Natural killer cell (primary cell): ENCODE measurements around the gene WDR33. TPM values are rescaled to one million over a fixed set of nuclear protein-coding genes. Genes with fewer than 3 reads are reported as not detected.

ENCODE experiments used
- ATAC-seq, 3 donors: fragments of 150-1000 bp in 2 of 3; fragments of 200-7000 bp in 1 of 3; cut with Tn5 transposase; 1 replicate in 1 of 3; 2 replicates in 2 of 3; pipeline ENCODE4 v1.10.0; 2021; ENCODE audit warnings: mild to moderate bottlenecking in 2 of 3, moderate library complexity in 2 of 3
- DNase-seq, 2 donors: peaks; one replicate each; pipeline versions ENCODE4 v3.0.0 to v3.0.0-alpha.2; 2013 to 2021; ENCODE audit warnings: mixed read lengths in 1 of 2
- H3K27ac ChIP-seq: one replicate; pipeline ENCODE4 v1.5.1; 2013; ENCODE audit warnings: mild to moderate bottlenecking, low read length
- H3K27me3 ChIP-seq: one replicate; pipeline ENCODE4 v1.6.1; 2013; ENCODE audit warnings: low read length; ENCODE audit not compliant: control insufficient read depth, insufficient read depth
- H3K36me3 ChIP-seq: one replicate; pipeline ENCODE4 v1.6.1; 2013; ENCODE audit warnings: low read length; ENCODE audit not compliant: control insufficient read depth, insufficient read depth
- H3K4me1 ChIP-seq: one replicate; pipeline ENCODE4 v1.6.1; 2013; ENCODE audit warnings: low read length; ENCODE audit not compliant: control insufficient read depth, insufficient read depth
- H3K4me3 ChIP-seq: one replicate; pipeline ENCODE4 v1.5.1; 2013; ENCODE audit warnings: low read length
- H3K9me3 ChIP-seq: one replicate; pipeline ENCODE4 v1.6.1; 2013; ENCODE audit warnings: low read length; ENCODE audit not compliant: control insufficient read depth, insufficient read depth
- H3K27ac Mint-ChIP-seq, 2 donors: one replicate each; pipeline ENCODE4 v1.8.0; 2022; ENCODE audit warnings: mild to moderate bottlenecking in 2 of 2, mixed read lengths in 2 of 2, moderate library complexity in 1 of 2
- H3K27me3 Mint-ChIP-seq, 2 donors: one replicate each; pipeline ENCODE4 v1.8.0; 2022; ENCODE audit warnings: low read depth in 2 of 2, mixed read lengths in 2 of 2
- H3K36me3 Mint-ChIP-seq: one replicate; pipeline ENCODE4 v1.8.0; 2022; ENCODE audit warnings: mixed read lengths
- H3K4me1 Mint-ChIP-seq, 2 donors: one replicate each; pipeline ENCODE4 v1.8.0; 2022; ENCODE audit warnings: mixed read lengths in 2 of 2
- H3K4me3 Mint-ChIP-seq: one replicate; pipeline ENCODE4 v1.8.0; 2022; ENCODE audit warnings: mild to moderate bottlenecking, moderate library complexity, mixed read lengths
- H3K9me3 Mint-ChIP-seq, 2 donors: one replicate each; pipeline ENCODE4 v1.8.0; 2022; ENCODE audit warnings: mixed read lengths in 2 of 2
- CTCF ChIP-seq: fragments of 200-600 bp; IDR thresholded peaks from one replicate; pipeline ENCODE4 v1.8.0; 2022; ENCODE audit warnings: antibody characterized with exemption
- WGBS: methylation state at CpG from one replicate; pipeline ENCODE4 v1.1.7; 2013; ENCODE audit warnings: missing lambda C conversion rate; ENCODE audit not compliant: insufficient coverage; 5-methylcytosine and 5-hydroxymethylcytosine counted together
- intact Hi-C: fragments of 100-400 bp; cut with micrococcal nuclease; formaldehyde crosslinking; loops from one replicate; pipeline ENCODE4 v1.14.2; 2022
- total RNA-seq, 4 donors: library from RNA; stranded (reverse); fragments of 120-200 nt in 1 of 4; gene quantifications; one replicate each; pipeline versions ENCODE4 v1.2.3 to v1.2.4, GENCODE V29; 2013 to 2022

Gene WDR33
- total RNA-seq, 3 donors from 2014 or later (not counting 1 experiment from before 2014, with no cell fraction given) = 55.2 to 78.4 (median 55.3) TPM

- no peaks in the 10 kb centered on the region for H3K27me3 Mint-ChIP-seq
- peaks cover 71% of the 10 kb centered on the region for H3K36me3 ChIP-seq
- no peaks in the 10 kb centered on the region for H3K4me1 ChIP-seq
- no peak overlapping the region for H3K4me3 ChIP-seq
- H3K4me1 Mint-ChIP-seq = peaks cover 0 to 5% of the 10 kb centered on the region in 2 donors
- DNase-seq = no peak
- no peak for TF ChIP-seq CTCF
- no peaks in the 10 kb centered on the region for H3K9me3 ChIP-seq
- peaks cover 7% of the 10 kb centered on the region for H3K36me3 Mint-ChIP-seq
- H3K27me3 ChIP-seq = no peaks in the 10 kb centered on the region
- intact Hi-C loops = no loop called here
- H3K27ac Mint-ChIP-seq = no peak overlapping the region
- no peaks in the 10 kb centered on the region for H3K9me3 Mint-ChIP-seq
- no peak overlapping the region for H3K4me3 Mint-ChIP-seq
- ATAC-seq = no peak
- no peak overlapping the region for H3K27ac ChIP-seq
Measured at GRCh38 chr2:127763776-127764175, 47.2 kb downstream of the WDR33 start.

DNA sequence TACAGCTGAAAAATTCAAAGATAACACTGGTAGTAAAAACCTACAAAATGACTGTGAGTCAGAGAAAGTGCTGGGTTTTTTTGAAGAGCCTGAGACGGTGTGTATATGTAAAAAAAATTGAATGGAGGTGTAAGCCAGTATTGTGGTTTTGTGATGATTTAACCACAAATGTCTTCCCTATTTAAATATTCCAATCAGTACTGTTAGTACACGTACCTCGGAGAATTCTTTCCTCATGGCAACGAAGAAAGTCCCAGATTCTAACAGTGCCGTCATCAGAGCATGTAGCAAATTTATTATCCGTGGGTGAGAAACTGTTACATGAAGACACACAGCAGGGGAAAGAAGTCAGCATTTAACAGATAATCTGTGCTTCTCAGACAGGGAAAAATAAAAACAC is 48.1 kb downstream of the WDR33 start:
- intact Hi-C loops = no loop called here
- no peak for TF ChIP-seq CTCF
- H3K36me3 Mint-ChIP-seq = peaks cover 7% of the 10 kb centered on the region
- no peaks in the 10 kb centered on the region for H3K9me3 Mint-ChIP-seq
- no peaks in the 10 kb centered on the region for H3K27me3 ChIP-seq
- H3K27ac Mint-ChIP-seq = peak overlapping the region; percentile 12 to 33
- H3K4me3 ChIP-seq = no peak overlapping the region
- H3K4me1 Mint-ChIP-seq = peaks cover 0 to 5% of the 10 kb centered on the region in 2 donors
- no peak overlapping the region for H3K27ac ChIP-seq
- WGBS = 84% methylated on average over 6 of the region's 6 CpGs
- H3K4me1 ChIP-seq = no peaks in the 10 kb centered on the region
- ATAC-seq = no peak
- peaks cover 68% of the 10 kb centered on the region for H3K36me3 ChIP-seq
- H3K4me3 Mint-ChIP-seq = no peak overlapping the region
- H3K9me3 ChIP-seq = no peaks in the 10 kb centered on the region
- DNase-seq = no peak
- H3K27me3 Mint-ChIP-seq = no peaks in the 10 kb centered on the region

DNA sequence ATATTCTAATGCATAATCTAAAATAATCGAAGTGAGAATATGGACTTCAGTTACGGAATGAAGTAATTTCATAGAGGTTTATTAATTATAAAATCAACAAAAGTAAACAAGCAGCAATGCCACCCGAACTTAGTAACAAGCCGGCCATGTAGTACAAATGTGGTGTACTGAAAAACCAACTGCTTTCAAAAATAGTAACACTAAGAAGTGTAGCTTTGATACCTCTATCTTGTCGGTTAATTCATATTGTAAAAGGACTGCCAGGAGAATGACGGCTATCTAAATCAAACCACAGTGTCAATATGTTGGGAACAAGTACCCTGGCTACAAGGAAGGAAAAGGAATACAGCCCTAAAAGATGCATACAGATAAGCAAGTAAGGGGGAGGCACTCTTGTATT is 48.5 kb downstream of the WDR33 start:
- no peaks in the 10 kb centered on the region for H3K4me1 ChIP-seq
- H3K36me3 Mint-ChIP-seq = peaks cover 7% of the 10 kb centered on the region
- no peak for ATAC-seq
- 100% methylated on average over 2 of the region's 6 CpGs for WGBS
- no peaks in the 10 kb centered on the region for H3K27me3 ChIP-seq
- TF ChIP-seq CTCF = no peak
- no peak overlapping the region for H3K4me3 ChIP-seq
- no peaks in the 10 kb centered on the region for H3K9me3 ChIP-seq
- H3K27ac ChIP-seq = no peak overlapping the region
- intact Hi-C loops = no loop called here
- DNase-seq = no peak
- no peak overlapping the region for H3K4me3 Mint-ChIP-seq
- peaks cover 65% of the 10 kb centered on the region for H3K36me3 ChIP-seq
- peak overlapping the region; percentile 12 to 33 for H3K27ac Mint-ChIP-seq
- H3K27me3 Mint-ChIP-seq = no peaks in the 10 kb centered on the region
- peaks cover 0 to 5% of the 10 kb centered on the region in 2 donors for H3K4me1 Mint-ChIP-seq
- H3K9me3 Mint-ChIP-seq = no peaks in the 10 kb centered on the region

- H3K9me3 Mint-ChIP-seq = no peaks in the 10 kb centered on the region
- peak overlapping the region; percentile 15 to 47 for H3K27ac Mint-ChIP-seq
- H3K27me3 Mint-ChIP-seq = no peaks in the 10 kb centered on the region
- 96% methylated on average over 2 of the region's 2 CpGs for WGBS
- Histone ChIP-seq H3K27me3 (no peaks in the 10 kb centered on the region), H3K4me1 (no peaks in the 10 kb centered on the region), H3K27ac (no peak overlapping the region), H3K36me3 (peaks cover 52% of the 10 kb centered on the region), H3K9me3 (no peaks in the 10 kb centered on the region), H3K4me3 (no peak overlapping the region)
- no peak for DNase-seq
- no peak for ATAC-seq
- no peaks in the 10 kb centered on the region for H3K4me1 Mint-ChIP-seq
- intact Hi-C loops = no loop called here
- TF ChIP-seq CTCF = no peak
- H3K4me3 Mint-ChIP-seq = no peak overlapping the region
- H3K36me3 Mint-ChIP-seq = peaks cover 7% of the 10 kb centered on the region
Measured at GRCh38 chr2:127759931-127760330, 51.0 kb downstream of the WDR33 start.
